Stimulated activated CD8-positive, alpha-beta memory T cell treated with anti-CD3 and anti-CD28 coated beads, Interleukin-15, amount 100 ng/mL, for 1 hour (primary cell): ENCODE data around the gene MEP1B.
"Not testable (repeated sequence)": the region's sequence is repeated elsewhere in the genome, so short reads cannot be mapped to it uniquely, and the experiment has no call there.

Experiments used
- DNase-seq: peaks from one replicate; pipeline ENCODE4 v3.0.0-alpha.2; 2020; ENCODE audit warnings: low read depth

MEP1B gene

GRCh38 chr18:32189790-32190189, at the start of gene MEP1B:
Gene MEP1B, plus strand, starts transcription at chr18:32190039. Its CDS starts 32 bp downstream, at chr18:32190071.
- DNase-seq: no peak

DNA sequence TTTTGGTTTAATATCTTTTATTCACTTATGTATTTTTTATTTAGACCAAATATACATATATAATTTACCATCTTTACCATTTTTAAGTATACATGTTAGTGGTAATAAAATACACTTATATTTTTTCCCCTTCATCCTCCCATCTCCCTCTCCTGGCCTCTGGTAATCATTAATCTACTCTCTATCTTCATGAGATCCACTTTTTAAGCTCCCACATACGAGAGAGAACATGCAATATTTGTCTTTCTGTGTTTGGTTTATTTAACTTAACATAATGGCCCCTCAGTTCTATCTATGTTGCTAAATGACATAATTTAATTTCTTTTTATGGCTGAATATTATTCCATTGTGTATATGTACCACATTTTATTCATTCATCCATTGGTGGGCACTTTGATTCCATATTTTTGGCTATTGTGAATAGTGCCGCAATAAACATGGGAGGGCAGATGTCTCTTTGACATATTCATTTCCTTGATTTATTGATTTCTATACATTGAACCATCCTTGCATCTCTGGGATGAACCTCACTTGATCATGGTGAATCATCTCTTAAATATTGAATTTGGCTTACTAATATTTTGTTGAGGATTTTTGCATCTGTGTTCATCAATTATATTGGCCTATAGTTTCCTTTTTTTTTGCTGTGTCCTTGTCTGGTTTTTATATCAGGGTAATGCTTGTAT, 41.5 kb upstream of the MEP1B start:
- DNase-seq: no peak

GRCh38 chr18:32152705-32153448, 37.0 kb upstream of the MEP1B start:
- DNase-seq: no peak

DNA sequence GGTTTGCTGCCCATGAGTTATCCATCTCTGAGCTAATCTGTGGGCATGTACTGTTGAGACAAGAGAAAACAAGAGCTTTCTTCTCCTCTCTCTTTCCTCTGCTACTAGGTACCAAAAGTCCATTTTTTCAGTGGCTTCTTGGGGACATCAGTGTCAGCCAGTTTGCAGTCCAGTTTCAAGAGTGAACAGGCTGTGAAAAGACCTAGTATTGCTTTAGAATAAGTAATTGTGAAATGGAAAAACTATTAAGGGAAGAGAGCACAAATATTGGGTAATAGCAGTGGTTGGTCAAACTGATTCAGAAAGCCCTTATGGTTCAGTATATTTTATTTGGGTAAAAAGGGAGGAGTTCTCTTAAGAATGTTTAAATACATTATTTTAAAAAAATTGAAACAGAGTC, 33.0 kb upstream of the MEP1B start:
- no peak for DNase-seq

- no peak for DNase-seq
Observed at GRCh38 chr18:32157580-32157979, 32.3 kb upstream of the MEP1B start.

DNA sequence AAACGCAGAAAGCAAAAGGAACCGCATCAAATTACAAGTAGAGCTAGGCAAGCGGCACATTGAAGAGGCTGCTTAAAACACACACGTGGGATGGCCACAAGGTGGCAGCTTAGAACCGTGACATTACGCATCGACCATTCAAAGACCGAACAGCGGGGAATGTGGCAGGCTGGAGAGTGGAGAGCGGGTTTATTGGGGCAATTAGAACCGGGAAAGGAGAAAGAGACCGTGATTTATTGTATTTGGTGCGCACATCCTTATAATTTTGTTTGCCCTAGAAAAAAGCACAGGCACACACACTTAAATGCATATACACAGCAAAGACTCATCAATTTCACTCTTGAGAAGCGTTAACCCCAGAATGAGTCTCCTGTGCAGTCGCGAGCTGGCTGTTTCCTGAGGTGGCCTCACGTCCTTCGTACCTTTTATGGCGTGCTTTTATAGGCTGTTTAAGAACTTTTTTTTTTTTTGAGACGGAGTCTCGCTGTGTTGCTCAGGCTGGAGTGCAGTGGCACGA, 31.7 kb upstream of the MEP1B start:
- peak; percentile 37 for DNase-seq

- DNase-seq: not testable (repeated sequence)
Observed at GRCh38 chr18:32158631-32159030, 31.2 kb upstream of the MEP1B start.

DNA sequence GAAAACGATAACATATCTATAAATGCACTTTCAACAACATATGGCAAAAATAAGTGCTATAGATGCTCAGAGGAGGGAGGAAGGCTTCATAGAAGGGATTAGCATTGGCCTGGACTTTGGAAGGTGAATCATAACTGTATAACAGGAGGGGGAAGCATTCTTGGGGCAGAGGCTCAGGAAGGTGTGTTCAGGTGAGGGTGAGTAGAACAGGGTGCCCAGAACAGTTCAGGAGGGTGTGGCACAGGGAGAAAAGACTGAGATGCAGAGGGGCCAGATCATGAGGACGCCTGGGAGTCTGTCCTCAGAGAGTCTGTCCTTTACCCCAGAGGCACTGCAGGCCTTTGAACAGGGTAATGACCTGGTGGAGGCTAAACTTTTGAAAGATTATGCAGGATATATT, 29.3 kb upstream of the MEP1B start:
- no peak for DNase-seq

DNA sequence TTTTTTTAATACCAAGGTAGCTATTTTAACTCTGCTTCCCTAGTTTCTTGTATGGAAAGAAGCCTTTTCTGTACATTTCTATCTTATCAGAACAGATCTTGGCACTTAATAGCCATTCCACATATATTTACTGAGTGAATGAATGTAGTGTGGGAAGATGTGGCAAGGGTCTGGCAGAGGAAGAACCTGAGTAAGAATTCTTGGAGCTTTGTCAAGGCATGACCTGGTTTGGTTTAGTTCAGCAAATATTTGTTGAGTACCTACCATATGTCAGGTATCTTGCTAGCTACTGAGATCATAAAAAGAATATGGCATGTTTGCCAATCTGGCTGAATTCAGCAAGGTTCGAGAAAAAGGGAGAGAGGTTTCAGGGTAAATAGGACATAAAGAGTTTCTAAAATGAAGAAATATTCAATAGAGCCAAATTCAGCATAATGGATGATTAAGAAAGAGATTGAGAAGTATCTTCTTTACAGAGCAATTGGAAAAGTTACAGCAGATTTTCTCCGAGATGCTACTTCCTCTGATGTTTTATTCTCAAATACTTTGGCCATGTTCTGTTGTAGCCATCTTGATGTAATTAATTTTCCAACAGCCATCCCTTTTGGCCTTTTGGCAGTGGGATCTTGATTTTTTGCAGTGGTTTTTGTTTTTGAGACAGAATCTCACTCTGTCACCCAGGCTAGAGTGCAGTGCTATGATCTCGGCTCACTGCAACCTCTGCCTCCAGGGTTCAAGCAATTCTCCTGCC, 21.7 kb upstream of the MEP1B start:
- no peak for DNase-seq

GRCh38 chr18:32173654-32174053, 16.2 kb upstream of the MEP1B start:
- no peak for DNase-seq

GRCh38 chr18:32174719-32175118, 15.1 kb upstream of the MEP1B start:
- DNase-seq: no peak

DNA sequence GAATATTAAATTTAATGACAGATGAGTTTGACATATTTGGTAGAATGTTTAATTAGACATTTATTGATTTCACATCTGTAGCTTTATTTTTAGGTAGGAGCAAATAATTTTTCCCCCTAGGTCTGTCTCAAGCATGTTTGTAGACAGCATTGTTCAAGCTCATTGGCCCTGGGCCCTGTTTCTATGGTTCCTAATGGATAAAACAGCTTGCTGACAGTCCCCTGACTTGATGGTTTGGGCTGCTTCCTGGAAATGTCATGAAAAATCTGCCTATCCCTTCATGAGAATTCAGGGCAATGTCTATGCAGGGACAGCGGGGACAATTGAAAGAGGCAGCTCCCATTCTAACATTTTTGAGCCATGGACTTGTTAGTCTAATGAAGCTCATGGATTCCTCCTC, 14.6 kb upstream of the MEP1B start:
- no peak for DNase-seq

- DNase-seq: not testable (repeated sequence)
Observed at GRCh38 chr18:32176745-32177144, 13.1 kb upstream of the MEP1B start.

DNA sequence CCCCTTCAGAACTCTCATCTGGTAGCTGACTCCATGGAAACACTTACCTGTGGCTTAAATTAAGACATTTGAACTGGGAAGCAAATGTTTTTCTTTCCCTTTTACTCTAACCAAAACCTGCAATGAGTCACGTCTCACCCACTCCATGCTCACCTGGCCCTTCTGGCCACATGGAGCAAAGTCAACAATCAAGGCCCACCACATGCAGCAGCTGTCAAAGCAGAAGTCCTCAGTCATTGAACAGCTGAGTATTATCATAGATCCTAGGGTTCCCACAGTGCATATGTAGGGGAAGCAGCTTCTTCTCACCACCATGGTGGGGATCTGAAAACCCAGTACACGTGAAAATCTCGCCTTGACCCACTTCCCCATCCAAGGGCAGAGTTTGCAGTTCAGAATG, 12.3 kb upstream of the MEP1B start:
- no peak for DNase-seq

GRCh38 chr18:32183503-32183902, 6.3 kb upstream of the MEP1B start:
- DNase-seq: no peak

- no peak for DNase-seq
Observed at GRCh38 chr18:32190209-32190608, 370 bp downstream of the MEP1B start.

GRCh38 chr18:32195881-32196815, 6.3 kb downstream of the MEP1B start:
- DNase-seq: no peak

- no peak for DNase-seq
Observed at GRCh38 chr18:32200766-32201165, 10.9 kb downstream of the MEP1B start.

DNA sequence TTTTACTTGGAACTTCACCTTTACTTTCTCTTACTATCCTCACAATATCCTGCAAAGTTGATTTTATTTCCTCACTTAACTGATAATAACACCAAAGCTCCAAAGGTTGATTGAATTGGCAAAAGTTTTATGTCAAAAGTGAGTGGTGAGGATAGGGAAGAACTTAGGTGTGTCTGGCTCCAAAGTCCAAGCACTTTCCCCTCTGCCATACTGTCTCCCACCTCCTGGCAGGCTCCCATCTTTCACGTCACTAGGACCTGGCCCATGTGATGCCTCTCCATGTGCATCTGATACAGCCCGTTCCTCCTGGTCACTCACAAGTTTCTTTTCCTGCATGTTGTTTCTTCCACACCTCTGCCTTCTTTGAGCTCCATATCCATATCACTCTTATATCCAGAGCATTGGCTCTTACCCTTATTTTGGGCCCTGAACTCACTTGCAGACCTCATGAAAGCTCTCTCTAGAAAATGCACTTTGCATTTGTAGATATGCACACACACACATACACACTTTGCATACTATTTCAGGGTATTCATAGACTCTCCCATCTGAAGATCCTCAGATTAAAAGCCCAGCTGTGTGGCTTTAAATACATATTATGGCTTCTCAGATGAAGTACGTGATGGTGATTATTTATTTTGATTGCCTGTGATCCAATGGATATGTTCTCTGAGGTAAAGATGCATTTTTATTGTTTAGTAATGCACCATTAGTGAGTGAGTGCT, 12.3 kb downstream of the MEP1B start:
- DNase-seq: no peak

DNA sequence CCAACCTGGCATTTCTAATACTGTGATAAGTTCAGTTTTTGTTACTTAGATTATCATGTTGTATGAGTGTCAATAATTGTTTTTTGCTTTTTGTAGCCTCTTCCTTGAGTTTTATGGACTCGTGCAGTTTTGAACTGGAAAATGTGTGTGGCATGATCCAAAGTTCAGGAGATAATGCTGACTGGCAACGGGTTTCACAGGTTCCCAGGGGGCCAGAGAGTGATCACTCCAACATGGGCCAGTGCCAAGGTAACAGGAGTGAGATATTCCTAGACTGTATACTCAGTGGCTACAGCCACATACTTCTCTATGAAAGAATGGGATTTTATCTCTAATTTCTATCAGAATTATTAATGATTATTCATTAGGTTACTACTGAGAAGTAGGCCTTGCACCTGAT, 18.2 kb downstream of the MEP1B start:
- no peak for DNase-seq

DNA sequence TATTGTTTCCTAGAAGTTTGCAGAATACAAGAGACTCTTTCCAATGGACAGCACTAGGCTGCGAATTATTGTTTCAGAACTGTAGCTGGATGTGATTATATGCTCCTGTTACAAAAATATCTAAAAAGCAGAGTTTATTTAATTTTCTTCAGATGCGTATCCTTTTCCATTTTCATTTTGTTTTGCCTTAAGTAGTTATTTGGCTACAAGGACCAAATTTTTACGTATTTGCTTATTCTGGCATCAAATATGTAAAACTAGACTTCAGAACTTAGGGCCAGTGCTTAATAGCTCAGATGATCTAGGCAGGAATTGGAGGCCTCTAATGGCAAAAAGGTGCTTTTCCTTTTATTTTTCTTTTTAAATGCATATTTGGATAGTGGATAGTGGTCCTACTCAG, 18.7 kb downstream of the MEP1B start:
- DNase-seq: no peak
